ENCODE data around the gene COMMD6. TPM values are rescaled to one million over a fixed set of nuclear protein-coding genes. Genes with fewer than 3 reads are reported as not detected.
A peak's percentile ranks its signal among the peaks of the same experiment; 100 is the strongest.
"Not testable (repeated sequence)": the region's sequence is repeated elsewhere in the genome, so short reads cannot be mapped to it uniquely, and the experiment has no call there.

COMMD6 gene
- total and polyA plus RNA-seq, 8 donors, result 38.1 to 96.5 (median 59.2) TPM

DNA sequence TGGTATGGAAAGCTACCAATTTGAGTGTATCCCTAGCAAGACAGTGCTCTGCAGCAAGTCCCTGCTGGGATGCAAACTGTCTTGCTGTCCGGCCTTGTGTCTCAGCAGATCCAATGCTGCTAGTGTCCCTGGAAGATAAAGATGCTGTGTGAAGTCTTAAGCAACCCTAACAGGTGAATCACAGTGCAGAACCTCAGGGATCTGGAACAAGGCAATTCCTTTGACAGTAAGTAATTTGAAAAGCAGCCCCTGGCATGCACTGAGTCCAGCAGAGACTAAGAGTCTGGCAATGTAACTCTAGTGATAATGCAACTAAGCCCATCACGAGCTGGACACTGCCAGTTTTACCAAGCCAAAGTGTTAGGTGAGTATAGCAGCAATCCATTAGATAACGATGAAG, 10.3 kb upstream of the COMMD6 start:
- no peaks in the 10 kb centered on the region for H3K9me3 ChIP-seq
- H3K4me3 ChIP-seq, result no peak overlapping the region
- H3K27ac ChIP-seq, result no peak overlapping the region
- WGBS, 2 donors, result 88 to 94% methylated on average over 3 of the region's 3 CpGs
- intact Hi-C loops (cut with DNase I), result no loop called here
- H3K36me3 ChIP-seq, result no peaks in the 10 kb centered on the region
- TF ChIP-seq, protein P1, sequence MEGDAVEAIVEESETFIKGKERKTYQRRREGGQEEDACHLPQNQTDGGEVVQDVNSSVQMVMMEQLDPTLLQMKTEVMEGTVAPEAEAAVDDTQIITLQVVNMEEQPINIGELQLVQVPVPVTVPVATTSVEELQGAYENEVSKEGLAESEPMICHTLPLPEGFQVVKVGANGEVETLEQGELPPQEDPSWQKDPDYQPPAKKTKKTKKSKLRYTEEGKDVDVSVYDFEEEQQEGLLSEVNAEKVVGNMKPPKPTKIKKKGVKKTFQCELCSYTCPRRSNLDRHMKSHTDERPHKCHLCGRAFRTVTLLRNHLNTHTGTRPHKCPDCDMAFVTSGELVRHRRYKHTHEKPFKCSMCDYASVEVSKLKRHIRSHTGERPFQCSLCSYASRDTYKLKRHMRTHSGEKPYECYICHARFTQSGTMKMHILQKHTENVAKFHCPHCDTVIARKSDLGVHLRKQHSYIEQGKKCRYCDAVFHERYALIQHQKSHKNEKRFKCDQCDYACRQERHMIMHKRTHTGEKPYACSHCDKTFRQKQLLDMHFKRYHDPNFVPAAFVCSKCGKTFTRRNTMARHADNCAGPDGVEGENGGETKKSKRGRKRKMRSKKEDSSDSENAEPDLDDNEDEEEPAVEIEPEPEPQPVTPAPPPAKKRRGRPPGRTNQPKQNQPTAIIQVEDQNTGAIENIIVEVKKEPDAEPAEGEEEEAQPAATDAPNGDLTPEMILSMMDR (IDR thresholded peaks at IDR 0.05), result no peak
- no peaks in the 10 kb centered on the region for H3K27me3 ChIP-seq
- DNase-seq, result no peak
- no peak for FAIRE-seq
- peaks cover 7 to 23% (median 10%) of the 10 kb centered on the region in 3 donors for H3K4me1 ChIP-seq
- ATAC-seq, result no peak

DNA sequence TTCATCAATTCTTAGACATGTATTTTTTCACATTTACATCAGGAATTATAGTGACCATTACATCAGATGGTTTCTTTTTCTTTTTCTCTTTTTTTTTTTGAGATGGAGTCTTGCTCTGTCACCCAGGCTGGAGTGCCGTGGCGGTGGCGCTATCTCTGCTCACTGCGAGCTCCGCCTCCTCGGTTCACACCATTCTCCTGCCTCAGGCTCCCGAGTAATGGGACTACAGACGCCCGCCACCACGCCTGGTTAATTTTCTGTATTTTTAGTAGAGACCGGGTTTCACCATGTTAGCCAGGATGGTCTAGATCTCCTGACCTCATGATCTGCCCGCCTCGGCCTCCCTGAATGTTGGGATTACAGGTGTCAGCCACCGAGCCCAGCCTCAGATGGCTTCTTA, 7.7 kb upstream of the COMMD6 start:
- H3K9me3 ChIP-seq; H3K36me3 ChIP-seq; H3K4me3 ChIP-seq; ATAC-seq; DNase-seq; H3K4me1 ChIP-seq; H3K27ac ChIP-seq; H3K27me3 ChIP-seq; intact Hi-C loops (cut with DNase I); FAIRE-seq: not testable (repeated sequence)
- WGBS, 2 donors, result 83 to 93% methylated on average over 14 of the region's 14 CpGs

DNA sequence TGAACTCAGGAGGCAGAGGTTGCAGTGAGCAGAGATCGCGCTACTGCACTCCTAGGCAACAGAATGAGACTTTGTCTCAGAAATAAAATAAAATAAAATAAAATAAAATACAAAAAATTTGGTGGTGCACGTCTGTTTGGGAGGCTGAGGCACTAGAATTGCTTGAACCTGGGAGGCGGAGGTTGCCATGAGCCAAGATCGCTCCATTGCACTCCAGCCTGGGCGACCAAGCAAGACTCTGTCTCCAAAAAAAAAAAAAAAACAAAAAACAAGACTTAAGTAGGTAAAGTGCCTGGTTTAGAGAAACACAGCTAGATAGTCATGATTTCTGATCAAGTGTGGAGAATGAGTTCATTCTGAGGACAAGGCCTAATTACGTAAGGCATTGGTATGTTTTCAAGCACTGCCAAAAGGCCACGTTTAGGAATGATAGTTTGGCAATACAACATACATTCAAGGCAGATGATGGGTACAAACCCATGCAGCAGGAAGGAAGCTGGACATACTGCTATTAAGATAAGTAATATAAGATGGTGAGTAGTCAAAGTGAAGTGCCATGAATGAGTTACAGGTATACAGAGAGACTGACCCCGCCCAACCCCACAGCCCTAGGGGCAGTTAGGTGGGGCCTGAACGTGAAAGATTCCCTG, 7.2 kb upstream of the COMMD6 start:
- TF ChIP-seq, protein P1 (IDR thresholded peaks at IDR 0.05), result no peak
- no peak overlapping the region for H3K27ac ChIP-seq
- ATAC-seq (no peak), DNase-seq (no peak), FAIRE-seq (no peak)
- no peak overlapping the region for H3K4me3 ChIP-seq
- H3K9me3 ChIP-seq, result no peaks in the 10 kb centered on the region
- H3K4me1 ChIP-seq, result no peaks in the 10 kb centered on the region
- 79 to 81% methylated on average over 10 of the region's 10 CpGs for WGBS, 2 donors
- H3K27me3 ChIP-seq, result no peaks in the 10 kb centered on the region
- intact Hi-C loops (cut with DNase I), result no loop called here
- no peaks in the 10 kb centered on the region for H3K36me3 ChIP-seq

DNA sequence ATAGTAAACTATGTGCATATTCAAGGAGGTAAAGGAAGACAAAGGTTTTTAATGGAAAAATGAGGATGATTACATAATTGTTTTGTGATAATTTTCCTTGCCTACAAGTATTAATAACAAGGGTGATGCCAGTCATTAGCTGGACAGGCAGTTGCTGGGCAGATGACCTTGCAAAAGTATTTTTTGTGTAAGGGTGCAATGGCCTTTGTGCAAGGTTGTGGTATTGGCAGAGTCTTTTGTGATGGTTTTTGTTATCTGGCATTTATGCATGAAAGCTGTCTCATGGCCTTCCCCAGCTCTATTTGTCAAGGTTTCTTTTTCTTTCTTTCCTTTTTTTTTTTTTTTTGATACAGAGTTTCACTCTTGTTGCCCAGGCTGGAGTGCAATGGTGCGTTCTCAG, 4.3 kb upstream of the COMMD6 start:
- intact Hi-C loops (cut with DNase I), result no loop called here
- Histone ChIP-seq H3K4me3 (no peak overlapping the region), H3K27me3 (no peaks in the 10 kb centered on the region), H3K4me1 (peaks cover 0 to 1% (median 1%) of the 10 kb centered on the region in 3 donors), H3K9me3 (no peaks in the 10 kb centered on the region), H3K36me3 (no peaks in the 10 kb centered on the region), H3K27ac (no peak overlapping the region)
- ATAC-seq (no peak), DNase-seq (no peak), FAIRE-seq (no peak)
- 89 to 91% methylated on average over 1 of the region's 1 CpG for WGBS, 2 donors
- TF ChIP-seq, protein P1 (IDR thresholded peaks at IDR 0.05), result no peak

DNA sequence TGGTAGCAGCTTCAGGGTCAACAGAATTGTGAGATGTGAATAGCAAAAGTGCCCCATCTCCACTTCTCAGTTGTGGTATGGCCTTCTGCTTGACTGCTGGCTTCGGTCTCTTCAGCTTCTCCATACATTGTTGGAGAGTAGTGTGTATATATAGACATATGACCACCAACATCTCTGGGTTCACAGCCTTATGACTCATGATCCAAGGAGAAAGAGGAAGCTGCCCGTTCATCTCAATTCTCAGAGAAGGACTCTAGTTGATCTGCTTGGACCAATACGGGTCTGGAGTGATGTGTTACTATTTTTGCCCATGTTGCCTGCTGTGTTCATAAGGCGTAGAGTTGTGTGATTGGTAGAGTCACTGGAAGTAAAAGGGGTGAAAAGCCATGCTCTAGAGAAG, 3.6 kb upstream of the COMMD6 start:
- ATAC-seq (peak in 1 of 4 donors; percentile 10), DNase-seq (no peak), FAIRE-seq (no peak)
- Histone ChIP-seq H3K27ac (no peak overlapping the region), H3K9me3 (no peaks in the 10 kb centered on the region), H3K4me3 (no peak overlapping the region), H3K27me3 (no peaks in the 10 kb centered on the region), H3K36me3 (no peaks in the 10 kb centered on the region), H3K4me1 (peaks cover 0 to 8% (median 4%) of the 10 kb centered on the region in 3 donors)
- TF ChIP-seq, protein P1 (IDR thresholded peaks at IDR 0.05), result no peak
- WGBS, 2 donors, result 78 to 83% methylated on average over 4 of the region's 4 CpGs
- intact Hi-C loops (cut with DNase I), result no loop called here

All from pancreas (tissue), 10 donors.